CD4-positive, alpha-beta memory T cell (primary cell): ENCODE measurements around the gene NUBP2. TPM values are rescaled to one million over a fixed set of nuclear protein-coding genes. Genes with fewer than 3 reads are reported as not detected.

ENCODE experiments used
- CTCF ChIA-PET: fragments of 350-600 bp; sonication (Branson Sonifier 250); formaldehyde crosslinking; loops from one replicate; lab custom pipeline; 2021; ENCODE audit warnings: inconsistent platforms; ENCODE audit not compliant: partially characterized antibody; lab: Charles Lee
- POLR2A ChIA-PET: fragments of 350-600 bp; sonication (Branson Sonifier 250); formaldehyde crosslinking; loops from one replicate; lab custom pipeline; 2021; ENCODE audit not compliant: partially characterized antibody; lab: Charles Lee
- DNase-seq, 5 donors: peaks; one replicate each; pipeline versions ENCODE4 v3.0.0 to v3.0.0-alpha.2; 2020 to 2022; ENCODE audit warnings: mixed read lengths in 1 of 5
- H3K27ac ChIP-seq: one replicate; pipeline ENCODE4 v1.7.0; 2013; ENCODE audit warnings: low read depth, low read length
- H3K27me3 ChIP-seq: 2 replicates; pipeline ENCODE4 v1.7.0; 2013; ENCODE audit warnings: mild to moderate bottlenecking, low read length, moderate library complexity; ENCODE audit not compliant: insufficient read depth
- H3K36me3 ChIP-seq: 2 replicates; pipeline ENCODE4 v1.7.0; 2013; ENCODE audit warnings: mild to moderate bottlenecking, low read length, moderate library complexity; ENCODE audit not compliant: insufficient read depth
- H3K4me1 ChIP-seq: 2 replicates; pipeline ENCODE4 v1.7.0; 2013; ENCODE audit warnings: mild to moderate bottlenecking, low read length, moderate library complexity; ENCODE audit not compliant: insufficient read depth
- H3K4me3 ChIP-seq, 2 donors: one replicate each; pipeline ENCODE4 v1.7.0; 2013; ENCODE audit warnings: low read length in 2 of 2, mild to moderate bottlenecking in 1 of 2
- H3K9me3 ChIP-seq, 2 donors: one replicate each; pipeline ENCODE4 v1.7.0; 2013; ENCODE audit warnings: low read length in 2 of 2, control low read depth in 1 of 2; ENCODE audit not compliant: control insufficient read depth in 1 of 2
- H3K27ac Mint-ChIP-seq, 7 donors: one replicate each; pipeline ENCODE4 v1.8.0; 2020 to 2021; ENCODE audit warnings: mixed read lengths in 7 of 7, mild to moderate bottlenecking in 6 of 7, inconsistent platforms in 3 of 7, moderate library complexity in 3 of 7
- H3K27me3 Mint-ChIP-seq, 2 donors: one replicate each; pipeline ENCODE4 v1.8.0; 2020 to 2021; ENCODE audit warnings: mixed read lengths in 2 of 2
- H3K36me3 Mint-ChIP-seq, 2 donors: one replicate each; pipeline ENCODE4 v1.8.0; 2020 to 2021; ENCODE audit warnings: mixed read lengths in 2 of 2, inconsistent platforms in 1 of 2, mild to moderate bottlenecking in 1 of 2
- H3K4me1 Mint-ChIP-seq, 4 donors: one replicate each; pipeline ENCODE4 v1.8.0; 2020 to 2021; ENCODE audit warnings: mixed read lengths in 4 of 4, mild to moderate bottlenecking in 1 of 4
- H3K4me3 Mint-ChIP-seq, 8 donors: one replicate each; pipeline ENCODE4 v1.8.0; 2020 to 2021; ENCODE audit warnings: mixed read lengths in 8 of 8, mild to moderate bottlenecking in 7 of 8, moderate library complexity in 6 of 8, inconsistent platforms in 3 of 8
- H3K9me3 Mint-ChIP-seq, 8 donors: one replicate each; pipeline ENCODE4 v1.8.0; 2020 to 2021; ENCODE audit warnings: mixed read lengths in 8 of 8, mild to moderate bottlenecking in 5 of 8, inconsistent platforms in 3 of 8, moderate library complexity in 1 of 8
- intact Hi-C: fragments of 100-400 bp; cut with micrococcal nuclease; formaldehyde crosslinking; loops from one replicate; pipeline ENCODE4 v1.15.1; 2023
- polyA plus RNA-seq, 2 donors: library from polyadenylated mRNA; unstranded; fragments of 300-500 nt; fragmentation: Illumina TruSeq; gene quantifications; one replicate each; pipeline ENCODE4 v1.2.3, GENCODE V29; 2021
- total RNA-seq, 2 experiments: library from RNA; stranded (reverse); gene quantifications; one replicate each; pipeline ENCODE4 v1.2.3, GENCODE V29; 2021

NUBP2 gene
- total and polyA plus RNA-seq, 4 experiments from 2014 or later: 55.9 to 98.9 (median 68.5) TPM

DNA sequence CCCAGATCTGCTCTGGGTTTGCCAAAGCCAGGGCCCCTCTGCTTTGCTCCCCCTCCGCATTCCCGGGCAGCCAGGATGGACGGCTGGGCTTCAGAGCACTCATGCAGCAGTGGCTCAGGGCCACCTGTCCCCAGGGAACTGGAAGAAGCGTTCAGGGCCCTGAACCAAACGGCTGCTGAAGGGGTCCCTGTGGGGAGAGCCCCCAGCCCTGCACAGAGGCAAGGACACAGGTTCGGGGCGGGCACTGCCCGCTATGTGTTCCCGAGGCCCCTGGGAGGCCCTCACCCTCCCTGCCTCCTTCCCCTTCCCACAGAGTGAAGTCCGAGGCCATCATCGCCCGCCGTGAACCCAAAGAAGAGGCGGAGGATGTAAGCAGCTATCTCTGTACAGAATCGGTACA is 21.8 kb upstream of the NUBP2 start:
- Histone ChIP-seq H3K27ac (no peak overlapping the region), H3K9me3 (no peaks in the 10 kb centered on the region), H3K27me3 (no peaks in the 10 kb centered on the region), H3K4me1 (peaks cover 9% of the 10 kb centered on the region), H3K36me3 (peaks cover 24% of the 10 kb centered on the region), H3K4me3 (no peak overlapping the region)
- Mint-ChIP-seq H3K9me3 (no peaks in the 10 kb centered on the region), H3K27me3 (no peaks in the 10 kb centered on the region), H3K4me1 (peaks cover 8 to 18% (median 10%) of the 10 kb centered on the region in 4 donors), H3K36me3 (peaks cover 4 to 21% of the 10 kb centered on the region in 2 donors), H3K27ac (peak overlapping the region in 1 of 7 donors; percentile 38), H3K4me3 (peak overlapping the region in 1 of 8 donors; percentile 18)
- POLR2A ChIA-PET: interaction anchor here (2.8 kb wide), 1 partner anchor 10 kb away, joined by 11 read pairs; the partner anchor contains the start of gene NME3
- DNase-seq: no peak
- intact Hi-C loops: no loop called here
- CTCF ChIA-PET: no interaction called here

DNA sequence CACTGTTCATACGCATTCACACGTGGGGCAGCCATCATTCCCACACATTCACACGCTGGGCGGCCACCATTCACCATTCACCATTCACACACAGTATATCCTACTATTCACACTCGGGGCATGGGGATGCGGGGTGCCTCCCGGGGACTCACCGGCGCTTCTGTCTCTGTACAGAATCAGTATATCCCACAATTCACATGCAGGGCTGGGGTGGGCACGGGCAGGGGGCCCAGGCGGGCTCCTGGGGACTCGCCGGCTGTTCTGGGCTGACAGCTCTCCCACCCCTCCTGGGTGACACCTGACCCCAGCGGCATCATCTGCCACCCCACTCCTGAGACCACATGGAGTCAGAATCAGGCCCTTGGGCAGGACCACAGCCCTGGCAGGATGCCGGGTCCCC is 21.0 kb upstream of the NUBP2 start:
- Histone ChIP-seq H3K27ac (no peak overlapping the region), H3K9me3 (no peaks in the 10 kb centered on the region), H3K4me3 (no peak overlapping the region), H3K27me3 (no peaks in the 10 kb centered on the region), H3K36me3 (peaks cover 24% of the 10 kb centered on the region), H3K4me1 (peaks cover 8% of the 10 kb centered on the region)
- H3K27me3 Mint-ChIP-seq: no peaks in the 10 kb centered on the region
- no peak for DNase-seq
- H3K4me1 Mint-ChIP-seq: peaks cover 6 to 10% (median 7%) of the 10 kb centered on the region in 4 donors
- CTCF ChIA-PET: no interaction called here
- H3K27ac Mint-ChIP-seq: peak overlapping the region in 2 of 7 donors; percentile 17 to 38
- peaks cover 4 to 21% of the 10 kb centered on the region in 2 donors for H3K36me3 Mint-ChIP-seq
- H3K4me3 Mint-ChIP-seq: no peak overlapping the region
- no peaks in the 10 kb centered on the region for H3K9me3 Mint-ChIP-seq
- intact Hi-C loops: no loop called here
- POLR2A ChIA-PET: interaction anchor here (2.8 kb wide), 1 partner anchor 9 kb away, joined by 11 read pairs; the partner anchor contains the start of gene NME3

DNA sequence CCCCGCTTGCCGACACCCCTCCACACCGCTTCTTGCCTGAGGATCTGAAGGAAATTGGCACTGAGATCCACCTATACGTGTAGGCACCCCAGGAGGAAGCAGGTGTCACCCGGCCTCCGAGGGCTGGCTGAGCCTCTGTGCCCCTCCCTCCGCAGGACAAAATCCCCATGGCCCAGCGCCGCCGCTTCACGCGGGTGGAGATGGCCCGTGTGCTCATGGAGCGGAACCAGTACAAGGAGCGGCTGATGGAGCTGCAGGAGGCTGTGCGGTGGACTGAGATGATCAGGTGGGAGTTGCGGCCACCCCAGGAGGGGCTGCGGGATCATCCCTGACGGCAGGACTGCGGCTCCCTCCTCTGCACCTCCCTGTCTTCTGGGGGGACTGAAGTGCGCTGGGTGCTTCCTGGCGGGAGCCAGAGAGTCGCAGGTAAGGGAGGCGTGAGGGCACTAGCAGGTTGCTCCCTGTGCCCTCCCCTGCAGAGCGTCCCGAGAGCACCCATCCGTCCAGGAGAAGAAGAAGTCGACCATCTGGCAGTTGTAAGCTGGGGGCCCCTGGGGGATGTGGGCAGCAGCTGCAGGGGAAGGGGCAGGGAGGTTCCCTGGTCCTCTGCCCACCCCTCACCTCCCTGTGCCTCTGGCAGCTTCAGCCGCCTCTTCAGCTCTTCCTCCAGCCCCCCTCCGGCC is 20.4 kb upstream of the NUBP2 start:
- ChIA-PET POLR2A (interaction anchor here (2.8 kb wide), 1 partner anchor 8 kb away, joined by 11 read pairs; the partner anchor contains the start of gene NME3), CTCF (no interaction called here)
- H3K9me3 ChIP-seq: no peaks in the 10 kb centered on the region
- H3K9me3 Mint-ChIP-seq: no peaks in the 10 kb centered on the region
- H3K36me3 ChIP-seq: peaks cover 24% of the 10 kb centered on the region
- no peak overlapping the region for H3K4me3 ChIP-seq
- intact Hi-C loops: no loop called here
- H3K27ac Mint-ChIP-seq: peak overlapping the region in 2 of 7 donors; percentile 17 to 38
- H3K36me3 Mint-ChIP-seq: peaks cover 4 to 27% of the 10 kb centered on the region in 2 donors
- no peaks in the 10 kb centered on the region for H3K27me3 Mint-ChIP-seq
- DNase-seq: no peak
- peaks cover 3 to 4% (median 3%) of the 10 kb centered on the region in 4 donors for H3K4me1 Mint-ChIP-seq
- no peaks in the 10 kb centered on the region for H3K27me3 ChIP-seq
- no peak overlapping the region for H3K27ac ChIP-seq
- H3K4me1 ChIP-seq: peaks cover 2% of the 10 kb centered on the region
- H3K4me3 Mint-ChIP-seq: no peak overlapping the region

DNA sequence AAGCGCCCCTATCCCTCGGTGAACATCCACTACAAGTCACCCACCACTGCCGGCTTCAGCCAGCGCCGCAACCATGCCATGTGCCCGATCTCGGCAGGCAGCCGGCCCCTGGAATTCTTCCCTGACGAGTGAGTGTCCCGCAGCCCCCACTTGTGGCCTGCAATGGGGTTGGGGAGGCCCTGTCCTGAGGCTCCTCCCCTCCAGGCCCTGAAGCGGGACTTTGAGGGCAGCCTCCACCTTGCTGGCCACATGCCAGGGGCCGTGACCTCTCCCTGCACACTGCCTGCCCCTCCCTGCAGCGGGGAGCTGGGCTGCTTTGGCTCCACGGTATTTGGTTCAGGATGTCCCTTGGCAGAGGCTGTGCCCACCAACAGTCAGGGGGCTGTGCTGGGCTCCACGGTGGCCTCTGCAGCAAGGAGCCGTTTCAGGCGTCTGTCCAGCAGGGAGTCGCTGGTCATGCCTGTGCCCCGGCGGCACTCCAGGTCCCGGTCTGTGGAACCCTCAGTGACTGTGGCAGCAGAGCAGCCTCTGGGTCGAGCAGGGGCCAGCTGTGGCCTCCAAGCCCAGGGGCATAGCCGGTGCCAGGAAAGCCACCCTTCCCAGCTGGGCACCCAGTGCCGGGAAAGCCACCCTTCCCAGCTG is 19.8 kb upstream of the NUBP2 start:
- POLR2A ChIA-PET: no interaction called here
- no peak overlapping the region for H3K4me3 Mint-ChIP-seq
- no peak overlapping the region for H3K4me3 ChIP-seq
- H3K27ac ChIP-seq: no peak overlapping the region
- H3K9me3 ChIP-seq: no peaks in the 10 kb centered on the region
- CTCF ChIA-PET: no interaction called here
- H3K4me1 Mint-ChIP-seq: no peaks in the 10 kb centered on the region
- peaks cover 6 to 30% of the 10 kb centered on the region in 2 donors for H3K36me3 Mint-ChIP-seq
- no peaks in the 10 kb centered on the region for H3K27me3 Mint-ChIP-seq
- intact Hi-C loops: no loop called here
- H3K9me3 Mint-ChIP-seq: no peaks in the 10 kb centered on the region
- H3K4me1 ChIP-seq: no peaks in the 10 kb centered on the region
- DNase-seq: no peak
- peaks cover 24% of the 10 kb centered on the region for H3K36me3 ChIP-seq
- no peaks in the 10 kb centered on the region for H3K27me3 ChIP-seq
- H3K27ac Mint-ChIP-seq: peak overlapping the region in 1 of 7 donors; percentile 38

DNA sequence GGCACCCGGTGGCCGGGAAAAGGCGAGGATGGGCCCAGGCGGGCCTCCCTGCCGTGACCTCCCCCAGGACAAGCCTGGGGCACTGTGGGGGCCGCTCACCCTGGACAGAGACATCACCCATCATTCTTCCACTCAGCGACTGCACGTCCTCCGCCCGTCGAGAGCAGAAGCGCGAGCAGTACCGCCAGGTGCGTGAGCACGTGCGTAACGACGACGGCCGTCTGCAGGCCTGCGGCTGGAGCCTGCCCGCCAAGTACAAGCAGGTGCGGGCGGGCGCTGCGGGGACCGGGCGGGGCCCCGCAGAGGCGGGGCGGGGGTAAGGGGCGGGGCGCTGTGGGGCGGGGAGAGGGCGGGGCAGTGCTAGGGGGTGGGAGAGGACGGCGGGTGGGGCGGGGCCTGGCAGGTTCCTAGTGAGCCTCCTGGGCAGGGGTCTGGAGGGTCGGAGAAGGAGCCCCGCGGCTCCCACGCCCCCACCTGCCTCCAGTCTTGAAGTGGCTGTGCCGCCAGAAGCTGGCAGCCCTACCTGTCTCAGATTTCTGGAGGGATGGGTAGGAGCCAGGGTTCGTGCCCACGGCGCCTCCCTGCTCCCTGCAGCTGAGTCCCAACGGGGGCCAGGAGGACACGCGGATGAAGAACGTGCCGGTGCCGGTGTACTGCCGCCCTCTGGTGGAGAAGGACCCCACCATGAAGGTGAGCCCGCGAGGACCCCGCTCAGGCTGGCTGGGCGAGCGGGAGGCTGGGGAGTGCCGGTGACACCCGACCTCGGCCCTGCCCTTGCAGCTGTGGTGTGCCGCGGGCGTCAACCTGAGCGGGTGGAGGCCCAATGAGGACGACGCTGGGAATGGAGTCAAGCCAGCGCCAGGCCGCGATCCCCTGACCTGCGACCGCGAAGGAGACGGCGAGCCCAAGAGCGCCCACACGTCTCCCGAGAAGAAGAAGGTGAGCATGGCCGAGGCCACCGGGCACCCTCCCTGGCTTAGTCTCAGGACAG is 18.9 kb upstream of the NUBP2 start:
- peaks cover 8 to 30% of the 10 kb centered on the region in 2 donors for H3K36me3 Mint-ChIP-seq
- ChIA-PET CTCF (interaction anchor here (0.9 kb wide), 1 partner anchor 19 kb away, joined by 3 read pairs; the partner anchor contains the start of genes NUBP2 and SPSB3), POLR2A (interaction anchor here (0.8 to 11.4 kb wide), 2 partner anchors 9 to 16 kb away, joined by 4 to 185 read pairs; partner anchors contain the start of genes EME2, MRPS34, NUBP2 and SPSB3)
- Histone ChIP-seq H3K9me3 (no peaks in the 10 kb centered on the region), H3K27ac (no peak overlapping the region), H3K4me1 (no peaks in the 10 kb centered on the region), H3K36me3 (peaks cover 24% of the 10 kb centered on the region), H3K27me3 (no peaks in the 10 kb centered on the region), H3K4me3 (no peak overlapping the region)
- no peak overlapping the region for H3K4me3 Mint-ChIP-seq
- intact Hi-C loops: no loop called here
- DNase-seq: no peak
- H3K27me3 Mint-ChIP-seq: no peaks in the 10 kb centered on the region
- no peaks in the 10 kb centered on the region for H3K4me1 Mint-ChIP-seq
- H3K27ac Mint-ChIP-seq: no peak overlapping the region
- no peaks in the 10 kb centered on the region for H3K9me3 Mint-ChIP-seq

DNA sequence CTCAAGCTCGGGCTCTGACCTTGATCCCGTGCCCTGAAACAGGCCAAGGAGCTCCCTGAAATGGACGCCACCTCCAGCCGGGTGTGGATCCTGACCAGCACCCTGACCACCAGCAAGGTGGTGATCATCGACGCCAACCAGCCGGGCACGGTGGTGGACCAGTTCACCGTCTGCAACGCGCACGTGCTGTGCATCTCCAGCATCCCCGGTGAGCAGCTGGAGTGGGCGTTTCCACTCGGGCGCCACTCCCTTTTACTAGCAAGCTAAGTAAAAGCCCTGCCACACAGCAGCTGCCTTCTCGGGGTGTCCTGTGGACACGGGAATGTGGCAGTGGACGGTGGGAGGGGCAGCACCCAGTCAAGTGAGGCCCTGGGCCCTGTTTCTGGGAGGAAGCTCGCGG is 17.8 kb upstream of the NUBP2 start:
- Histone ChIP-seq H3K9me3 (no peaks in the 10 kb centered on the region), H3K4me1 (no peaks in the 10 kb centered on the region), H3K4me3 (no peak overlapping the region), H3K27me3 (no peaks in the 10 kb centered on the region), H3K27ac (no peak overlapping the region), H3K36me3 (peaks cover 24% of the 10 kb centered on the region)
- ChIA-PET CTCF (interaction anchor here (0.9 to 1.4 kb wide), 3 partner anchors 10 to 41 kb away, joined by 3 read pairs; partner anchors contain the start of genes NUBP2 and SPSB3), POLR2A (interaction anchor here (11.4 kb wide), 1 partner anchor 15 kb away, joined by 185 read pairs; the partner anchor contains the start of genes NUBP2 and SPSB3)
- peaks cover 0 to 3% (median under 1%) of the 10 kb centered on the region in 4 donors for H3K4me1 Mint-ChIP-seq
- H3K9me3 Mint-ChIP-seq: no peaks in the 10 kb centered on the region
- no peaks in the 10 kb centered on the region for H3K27me3 Mint-ChIP-seq
- no peak overlapping the region for H3K4me3 Mint-ChIP-seq
- H3K36me3 Mint-ChIP-seq: peaks cover 8 to 30% of the 10 kb centered on the region in 2 donors
- DNase-seq: no peak
- intact Hi-C loops: no loop called here
- no peak overlapping the region for H3K27ac Mint-ChIP-seq
